Left cardiac atrium (tissue), 4 donors: ENCODE measurements around the gene SH3BP1. TPM values are rescaled to one million over a fixed set of nuclear protein-coding genes. Genes with fewer than 3 reads are reported as not detected.
"Not testable (repeated sequence)": the region's sequence is repeated elsewhere in the genome, so short reads cannot be mapped to it uniquely, and the experiment has no call there.

Experiments
- ATAC-seq, 2 donors: fragments of 200-7000 bp; cut with Tn5 transposase; one replicate each; pipeline ENCODE4 v1.9.1; 2020; ENCODE audit warnings: mild to moderate bottlenecking in 2 of 2, moderate library complexity in 2 of 2
- DNase-seq: peaks from one replicate; pipeline ENCODE4 v3.0.0-alpha.2; 2020
- intact Hi-C, 2 donors: fragments of 100-400 bp; cut with DNase I; formaldehyde crosslinking; loops; one replicate each; pipeline versions ENCODE4 v1.14.1 to v1.15.1; 2022 to 2023
- total RNA-seq, 2 donors: library from RNA; stranded (reverse); fragmentation: NEBNext Ultra II Directional; extraction: Animal tissue kit (Norgen Biotek cat#: 25700); gene quantifications; one replicate each; pipeline ENCODE4 v1.2.1, GENCODE V29; 2021
- donor health status: DM: no; HTN: yes; CAD: no.
- donor health status: DM: no; HTN: yes; CAD: no; lungs with severe emphysema.
- donor health status: DM: yes; HTN: yes; CAD: no.
- donor health status: Dilated cardiomyopathy.

The SH3BP1 gene
- total RNA-seq, 2 donors from 2014 or later = 4.9 to 5.1 TPM

DNA sequence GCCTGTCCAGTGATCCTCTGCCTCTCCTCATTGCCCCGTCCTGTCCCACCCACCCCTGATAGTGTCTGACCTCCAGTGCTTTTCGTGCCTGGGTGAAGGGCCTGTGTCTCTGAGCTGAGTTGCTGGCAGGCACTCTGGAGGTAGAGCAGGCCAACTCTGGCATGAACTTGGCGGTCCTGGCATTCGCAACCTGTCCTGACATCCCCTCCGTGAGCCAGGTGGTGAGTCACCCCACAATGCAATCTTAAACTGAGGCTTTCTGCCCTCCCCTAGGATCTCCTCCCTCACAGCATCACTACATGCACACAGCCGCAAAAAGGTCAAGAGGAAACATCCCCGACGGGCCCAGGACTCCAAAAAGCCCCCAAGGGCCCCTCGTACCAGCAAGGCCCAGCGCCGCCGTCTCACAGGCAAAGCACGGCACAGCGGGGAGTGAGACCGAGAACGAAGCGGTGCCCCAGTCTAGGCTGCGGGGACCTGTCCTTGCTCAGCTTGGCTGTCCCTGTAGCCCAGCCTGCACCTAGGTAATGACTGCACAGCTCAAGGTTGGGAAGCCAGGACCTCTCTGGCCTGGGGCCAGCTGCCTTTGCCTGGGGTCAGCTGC, 51.5 kb downstream of the SH3BP1 start:
- DNase-seq = no peak
- peak in 1 of 2 donors; percentile 65 for ATAC-seq
- intact Hi-C loops = no loop called here

DNA sequence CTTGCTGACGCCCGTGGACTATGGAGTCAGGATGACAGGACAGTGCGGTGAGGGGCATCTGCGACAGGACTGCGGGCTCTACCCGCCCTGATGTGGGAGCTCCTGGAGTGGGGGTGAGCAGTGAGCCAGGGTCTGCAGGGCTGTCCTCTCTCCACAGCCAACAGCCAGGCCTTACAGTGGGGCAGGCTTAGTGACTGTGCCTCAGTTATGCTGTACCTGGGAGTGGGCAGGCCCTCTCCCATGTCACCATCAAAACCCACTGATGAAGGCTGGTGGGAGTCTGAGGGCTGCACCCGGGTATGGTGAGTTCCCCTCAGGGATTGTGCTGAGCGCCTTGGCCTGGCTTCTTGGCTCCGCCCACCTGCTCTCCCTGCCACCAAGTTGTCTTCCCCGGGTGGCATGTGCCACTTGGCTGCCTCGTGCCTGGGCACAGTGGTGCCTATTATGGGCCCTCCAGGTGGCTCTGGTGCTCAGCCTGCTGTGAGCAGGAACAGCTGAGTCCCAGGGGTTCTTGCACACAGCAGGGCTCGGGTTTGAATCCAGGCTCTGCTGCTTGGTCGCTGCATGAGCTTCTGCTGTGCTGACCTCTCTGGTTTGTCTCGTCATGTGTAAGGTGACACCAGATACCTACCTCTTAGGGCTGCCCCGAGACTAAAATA, 53.3 kb downstream of the SH3BP1 start:
- no peak for ATAC-seq
- intact Hi-C loops = no loop called here
- DNase-seq = no peak

DNA sequence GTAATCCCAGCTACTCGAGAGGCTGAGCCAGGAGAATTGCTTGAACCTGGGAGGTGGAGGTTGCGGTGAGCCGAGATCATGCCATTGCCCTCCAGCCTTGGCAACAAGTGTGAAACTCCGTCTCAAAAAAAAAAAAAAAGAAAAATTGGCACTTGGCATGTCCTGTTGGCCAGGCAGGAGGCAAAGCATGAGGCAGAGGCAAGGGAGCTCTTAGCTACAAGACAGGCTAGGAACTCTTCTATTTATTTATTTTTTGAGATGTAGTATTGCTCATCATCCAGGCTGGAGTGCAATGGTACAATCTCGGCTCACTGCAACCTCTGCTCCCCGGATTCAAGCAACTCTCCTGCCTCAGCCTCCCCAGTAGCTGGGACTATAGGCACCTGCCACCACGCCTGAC, 54.7 kb downstream of the SH3BP1 start:
- intact Hi-C loops, ATAC-seq, DNase-seq: not testable (repeated sequence)

DNA sequence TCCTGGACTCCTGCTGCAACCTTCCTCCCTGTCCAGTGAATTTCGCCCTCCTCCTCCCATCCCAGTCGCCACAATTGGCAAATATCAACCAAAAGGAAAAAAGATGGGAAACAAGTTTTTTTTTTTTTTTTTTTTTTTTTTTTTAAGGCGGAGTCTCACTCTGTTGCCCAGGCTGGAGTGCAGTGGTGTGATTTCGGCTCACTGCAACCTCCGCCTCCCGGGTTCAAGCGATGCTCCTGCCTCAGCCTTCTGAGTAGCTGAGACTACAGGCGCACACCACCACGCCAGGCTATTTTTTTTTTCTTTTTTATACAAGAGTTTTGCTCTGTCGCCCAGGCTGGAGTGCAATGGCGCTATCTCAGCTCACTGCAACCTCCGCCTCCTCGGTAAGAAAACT, 56.8 kb downstream of the SH3BP1 start:
- DNase-seq, intact Hi-C loops, ATAC-seq: not testable (repeated sequence)

DNA sequence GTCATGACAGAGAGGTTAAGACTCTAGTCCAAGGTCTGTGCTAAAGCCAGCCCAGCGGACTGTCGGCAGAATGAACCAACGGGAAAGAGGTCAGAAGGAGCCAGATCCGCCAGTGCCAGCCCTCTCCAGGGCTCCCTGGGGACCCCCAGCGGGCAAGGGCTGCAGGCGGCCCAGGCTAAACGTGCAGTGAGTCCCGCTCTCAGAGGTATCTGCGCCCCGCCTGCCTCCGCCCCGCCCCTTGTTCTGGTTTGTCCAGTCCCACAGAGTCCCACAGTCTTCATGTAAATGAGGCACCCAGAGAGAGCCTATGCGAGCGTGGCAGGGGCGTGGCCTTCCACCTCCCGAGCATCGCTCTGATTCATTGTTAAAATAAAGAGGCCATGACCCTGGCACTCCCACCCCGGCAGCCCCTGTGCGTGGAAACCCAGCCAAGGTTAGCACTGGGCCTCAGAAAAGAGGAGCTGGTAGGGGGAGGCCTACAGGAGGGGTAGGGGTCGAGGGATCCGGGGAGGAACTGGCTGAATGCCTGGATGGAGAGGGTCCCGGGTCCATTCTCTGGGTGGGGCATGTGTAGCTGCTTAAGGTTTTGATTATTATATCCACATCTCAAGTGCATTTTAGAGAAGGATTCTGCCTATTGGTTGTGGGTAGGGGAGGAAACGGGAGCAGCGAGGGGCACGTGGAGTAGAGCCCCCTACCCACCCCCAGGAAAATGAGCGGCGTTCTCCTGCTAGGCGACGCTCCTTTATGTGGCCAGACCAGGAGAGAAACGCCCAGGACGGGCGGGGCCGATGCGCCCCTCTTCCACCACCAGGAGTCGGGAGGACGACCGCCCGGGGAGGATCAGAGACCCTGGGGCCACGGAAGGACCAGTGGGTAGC, 57.4 kb downstream of the SH3BP1 start, which contains the start of gene TRIOBP:
Gene TRIOBP, plus strand, starts transcription at position 392 of the 881 bp plus-strand sequence. CDS start 4,318 bp downstream, outside the sequence.
- DNase-seq = peak; percentile 97
- ATAC-seq = peak; percentile 98 to 99
- intact Hi-C loops = no loop called here

DNA sequence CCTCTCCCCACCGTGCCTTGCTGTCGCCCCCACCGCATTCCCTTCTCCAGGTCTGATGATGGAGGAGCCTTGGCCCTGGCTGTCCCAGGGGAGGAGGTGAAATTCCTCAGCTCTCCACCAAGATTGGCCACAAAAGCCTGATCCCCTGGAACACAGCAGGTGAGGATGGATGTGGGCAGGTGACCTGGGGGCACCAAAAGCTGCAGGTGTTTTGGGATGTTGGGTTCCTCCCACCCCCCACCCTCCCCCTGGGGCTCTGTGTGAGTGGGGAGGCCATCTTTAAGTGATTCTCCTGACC, 58.0 kb downstream of the SH3BP1 start:
- intact Hi-C loops = no loop called here
- no peak for ATAC-seq
- no peak for DNase-seq

DNA sequence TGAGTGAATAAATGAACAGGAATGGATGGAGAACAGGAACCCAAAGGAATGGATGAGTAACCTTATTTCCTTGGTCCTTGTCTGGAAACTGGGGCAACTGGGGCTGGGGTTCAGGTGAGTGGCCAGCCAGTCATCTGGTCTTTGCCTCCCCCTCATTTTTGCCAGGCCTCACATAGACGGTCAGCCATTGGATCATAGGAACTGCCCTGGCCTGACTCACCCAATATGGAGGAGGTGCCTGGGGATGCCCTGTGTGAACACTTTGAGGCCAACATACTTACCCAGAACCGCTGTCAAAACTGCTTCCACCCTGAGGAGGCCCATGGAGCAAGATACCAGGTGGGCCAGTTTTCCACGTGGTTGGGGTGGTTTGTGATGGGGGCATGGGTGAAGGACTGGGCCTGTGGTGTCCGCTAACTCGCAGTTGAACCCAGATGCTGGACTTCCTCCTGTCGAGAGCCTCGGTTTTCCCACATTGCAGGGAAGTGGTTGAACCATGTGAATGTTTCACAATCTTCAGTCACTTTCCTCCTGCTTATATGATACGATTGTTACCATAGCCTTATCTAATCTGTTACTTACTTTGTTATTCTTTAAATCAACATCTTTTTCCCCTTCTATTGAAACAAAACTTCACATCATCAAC, 61.8 kb downstream of the SH3BP1 start:
- DNase-seq = no peak
- ATAC-seq = no peak
- intact Hi-C loops = loop anchor here in 1 of 2 donors (10.0 kb wide), 1 partner anchor 94 kb away; no protein-coding TSS in a partner anchor

DNA sequence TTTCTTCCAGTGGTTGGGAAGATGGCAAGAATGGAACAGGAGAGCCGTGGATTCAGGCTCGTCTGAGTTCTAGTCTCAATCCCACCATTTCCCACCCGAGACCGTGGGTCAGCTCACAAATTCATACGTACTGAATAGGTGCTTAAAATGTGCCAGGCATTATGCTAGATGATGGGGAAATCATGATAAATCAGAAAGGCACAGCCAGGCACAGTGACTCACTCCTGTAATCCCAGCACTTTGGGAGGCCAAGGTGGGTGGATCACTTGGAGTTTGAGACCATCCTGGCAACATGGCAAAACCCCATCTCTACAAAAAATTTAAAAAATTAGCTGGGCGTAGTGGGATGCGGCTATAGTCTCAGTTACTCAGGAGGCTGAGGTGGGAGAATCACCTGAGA, 64.4 kb downstream of the SH3BP1 start:
- ATAC-seq (peak in 1 of 2 donors; percentile 17), DNase-seq (no peak)
- intact Hi-C loops = loop anchor here in 1 of 2 donors (10.0 kb wide), 1 partner anchor 91 kb away; no protein-coding TSS in a partner anchor

DNA sequence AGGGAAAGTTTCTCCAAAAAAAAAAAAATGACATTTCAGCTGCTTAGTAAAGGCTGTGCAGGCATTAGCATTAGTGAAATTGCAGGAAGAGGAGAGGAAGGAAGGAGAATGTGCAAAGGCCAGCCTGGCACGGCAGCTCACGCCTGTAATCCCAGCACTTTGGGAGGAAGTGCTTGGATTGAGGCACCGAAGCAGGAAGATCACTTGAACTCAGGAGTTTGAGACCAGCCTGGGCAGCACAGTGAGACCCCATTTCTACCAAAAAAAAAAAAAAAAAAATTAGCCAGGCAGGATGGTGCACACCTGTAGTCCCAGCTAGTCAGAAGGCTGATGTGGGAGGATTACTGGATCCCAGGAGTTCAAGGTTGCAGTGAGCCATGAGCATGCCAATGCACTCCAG, 65.2 kb downstream of the SH3BP1 start:
- ATAC-seq = no peak
- intact Hi-C loops = loop anchor here in 1 of 2 donors (10.0 kb wide), 1 partner anchor 90 kb away; no protein-coding TSS in a partner anchor
- DNase-seq = no peak

DNA sequence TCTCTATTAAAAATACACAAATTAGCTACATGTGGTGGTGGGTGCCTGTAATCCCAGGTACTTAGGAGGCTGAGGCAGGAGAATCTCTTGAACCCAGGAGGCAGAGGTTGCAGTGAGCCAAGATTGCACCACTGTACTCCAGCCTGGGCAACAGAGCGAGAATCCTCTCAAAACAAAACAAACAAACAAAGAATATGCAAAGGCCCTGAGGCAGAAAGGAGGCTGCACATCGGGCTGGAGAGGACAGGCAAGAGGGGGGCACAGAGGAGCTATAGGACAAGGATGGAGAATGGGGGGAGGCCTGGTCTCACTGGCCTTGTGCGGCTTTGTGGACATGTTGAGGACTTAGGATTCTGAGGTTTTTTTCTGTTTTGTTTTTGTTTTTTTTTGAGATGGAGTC, 65.7 kb downstream of the SH3BP1 start:
- ATAC-seq = no peak
- intact Hi-C loops = loop anchor here in 1 of 2 donors (10.0 kb wide), 1 partner anchor 90 kb away; no protein-coding TSS in a partner anchor
- DNase-seq = no peak

Other genes starting within 250 kb of the SH3BP1 start
- under 1 TPM in 1 of 2 donors, not detected in 1; 0.05 TPM for gene ELFN2, start 212.2 kb upstream of the SH3BP1 start, total RNA-seq
- gene MFNG, start 153.3 kb upstream of the SH3BP1 start, total RNA-seq = 10 to 100 TPM; 14.1 to 17.4 TPM
- gene CARD10, start 120.3 kb upstream of the SH3BP1 start, total RNA-seq = 1 to 10 TPM; 7.7 to 9.2 TPM
- 10 to 100 TPM; 20.9 to 44.6 TPM for gene CDC42EP1, start 79.2 kb upstream of the SH3BP1 start, total RNA-seq
- gene LGALS2, start 59.6 kb upstream of the SH3BP1 start, total RNA-seq = not detected
- 10 to 100 TPM; 24.4 to 26.6 TPM for gene GGA1, start 30.8 kb upstream of the SH3BP1 start, total RNA-seq
- gene PDXP, start 19.1 kb downstream of the SH3BP1 start, total RNA-seq = 10 to 100 TPM; 17.3 to 17.5 TPM
- gene LGALS1, start 36.0 kb downstream of the SH3BP1 start, total RNA-seq = 100 to 1,000 TPM; 599 to 917 TPM
- 10 to 100 TPM; 13.7 TPM for gene NOL12, start 46.7 kb downstream of the SH3BP1 start, total RNA-seq
- 100 to 1,000 TPM in 1 of 2 donors, 10 to 100 TPM in 1; 83.5 to 118 TPM for gene TRIOBP, start 57.4 kb downstream of the SH3BP1 start, total RNA-seq
- 10 to 100 TPM; 16.7 to 19.0 TPM for gene GCAT, start 168.3 kb downstream of the SH3BP1 start, total RNA-seq
- gene GALR3, start 183.7 kb downstream of the SH3BP1 start, total RNA-seq = not detected
- 10 to 100 TPM in 1 of 2 donors, 1 to 10 TPM in 1; 9.9 to 12.8 TPM for gene ANKRD54, start 204.7 kb downstream of the SH3BP1 start, total RNA-seq
- 100 to 1,000 TPM; 282 to 298 TPM for gene EIF3L, start 209.8 kb downstream of the SH3BP1 start, total RNA-seq